HepG2 (cell line): ENCODE data around the gene SLC13A5. TPM values are rescaled to one million over a fixed set of nuclear protein-coding genes. Genes with fewer than 3 reads are reported as not detected.

Experiments used
- ATAC-seq: fragments of 200-7000 bp; cut with Tn5 transposase; 3 replicates; pipeline ENCODE4 v1.9.1; 2020; ENCODE audit warnings: mild to moderate bottlenecking, moderate library complexity
- BruUV-seq: library from RNA; stranded (reverse); fragments of 400-500 nt; replicated peaks from 2 replicates; lab custom pipeline; 2021; lab: Mats Ljungman, UMichigan
- CTCF ChIA-PET: fragments of 300-600 bp; formaldehyde crosslinking; extraction: SDS; loops from one replicate; lab custom pipeline; 2021; ENCODE audit warnings: low total read pairs, inconsistent platforms, low intra/inter-chr PET ratio; lab: Yijun Ruan, JAX
- POLR2A ChIA-PET: fragments of 350-600 bp; sonication (Branson Sonifier 250); formaldehyde crosslinking; loops from one replicate; lab custom pipeline; 2020; ENCODE audit warnings: antibody characterized with exemption, inconsistent platforms; lab: Yijun Ruan, JAX
- DNase-seq: peaks from one replicate; pipeline ENCODE4 v3.0.0-alpha.2; 2015; ENCODE audit warnings: low spot score
- FAIRE-seq: peaks from 3 replicates; lab custom pipeline; 2011; peaks lifted over from hg19 to GRCh38; lab: Jason Lieb, UNC
- H2AFZ ChIP-seq: one replicate; pipeline ENCODE4 v1.6.1; 2011; ENCODE audit warnings: low read length, inconsistent platforms
- H3K27ac ChIP-seq: fragments of 300-600 bp; 3 replicates; pipeline ENCODE4 v1.8.0; 2011; ENCODE audit warnings: mixed run types, mild to moderate bottlenecking, mixed read lengths, low read length, inconsistent platforms; ENCODE audit not compliant: insufficient read depth; ENCODE audit errors: extremely low read length
- H3K27me3 ChIP-seq, 2 experiments: fragments of 200-600 bp in 1 of 2; 2 replicates in 1 of 2; 3 replicates in 1 of 2; pipeline versions ENCODE4 v1.6.0 to v1.8.0; 2011; ENCODE audit warnings: low read length in 2 of 2, mild to moderate bottlenecking in 2 of 2, moderate library complexity in 2 of 2, inconsistent platforms in 1 of 2; ENCODE audit not compliant: insufficient read depth in 2 of 2, control insufficient read depth in 1 of 2
- H3K36me3 ChIP-seq, 2 experiments: fragments of 200-600 bp in 1 of 2; replicated peaks in 1 of 2; 2 replicates in 1 of 2; 3 replicates in 1 of 2; pipeline versions ENCODE4 v1.5.1 to v1.8.0; 2011; ENCODE audit warnings: low read length in 2 of 2, inconsistent platforms in 1 of 2; ENCODE audit not compliant: insufficient read depth in 2 of 2, control insufficient read depth in 1 of 2
- H3K4me1 ChIP-seq: 2 replicates; pipeline ENCODE4 v1.5.1; 2012; ENCODE audit warnings: low read length, inconsistent platforms; ENCODE audit not compliant: insufficient read depth
- H3K4me2 ChIP-seq: 2 replicates; pipeline ENCODE4 v1.6.0; 2011; ENCODE audit warnings: low read depth, low read length, inconsistent platforms
- H3K4me3 ChIP-seq, 3 experiments: fragments of 200-600 bp in 1 of 3; sonication (generic), shearing (Covaris generic) in 1 of 3; replicated peaks in 1 of 3; 2 replicates each; pipeline ENCODE4 v1.5.1; 2011 to 2016; ENCODE audit warnings: low read length in 3 of 3, inconsistent platforms in 2 of 3, low read depth in 2 of 3, mild to moderate bottlenecking in 2 of 3, control low read depth in 1 of 3, mixed read lengths in 1 of 3; ENCODE audit not compliant: insufficient read depth in 1 of 3
- H3K79me2 ChIP-seq: one replicate; pipeline ENCODE4 v1.6.1; 2011; ENCODE audit warnings: low read length, inconsistent platforms; ENCODE audit not compliant: insufficient read depth
- H3K9ac ChIP-seq: 2 replicates; pipeline ENCODE4 v1.6.0; 2011; ENCODE audit warnings: mild to moderate bottlenecking, low read depth, low read length, inconsistent platforms; ENCODE audit not compliant: insufficient read depth
- H3K9me3 ChIP-seq: 2 replicates; pipeline ENCODE4 v1.5.1; 2012; ENCODE audit warnings: mild to moderate bottlenecking, low read length
- H4K20me1 ChIP-seq: 2 replicates; pipeline ENCODE4 v1.6.0; 2011; ENCODE audit warnings: inconsistent platforms, mild to moderate bottlenecking, low read length, moderate library complexity; ENCODE audit not compliant: insufficient read depth
- DDIT3 ChIP-seq: sonication (generic); formaldehyde crosslinking; IDR thresholded peaks from 2 replicates; pipeline ENCODE4 v1.4.0; 2020; ENCODE audit warnings: mild to moderate bottlenecking, missing genetic modification reagents
- DZIP1 ChIP-seq: sonication (generic); formaldehyde crosslinking; IDR thresholded peaks from 2 replicates; pipeline ENCODE4 v1.5.0; 2020; ENCODE audit warnings: mild to moderate bottlenecking, missing genetic modification reagents
- ERF ChIP-seq: IDR thresholded peaks from 2 replicates; pipeline ENCODE4 v1.6.1; 2018; ENCODE audit warnings: missing biosample characterization, missing genetic modification reagents
- GATAD2A ChIP-seq: IDR thresholded peaks from 2 replicates; pipeline ENCODE4 v1.6.1; 2016
- GRHL1 ChIP-seq: sonication (generic); formaldehyde crosslinking; conservative IDR thresholded peaks from 2 replicates; pipeline ENCODE4 v1.8.0; 2022; ENCODE audit warnings: missing genetic modification reagents
- PAX8 ChIP-seq: sonication (generic); formaldehyde crosslinking; IDR thresholded peaks from 2 replicates; pipeline ENCODE4 v1.8.0; 2022; ENCODE audit warnings: mild to moderate bottlenecking, missing genetic modification reagents, borderline replicate concordance
- ZBED4 ChIP-seq: sonication (generic); formaldehyde crosslinking; IDR thresholded peaks from 2 replicates; pipeline ENCODE4 v1.4.0; 2020; ENCODE audit warnings: missing genetic modification reagents, borderline replicate concordance
- WGBS: methylation state at CpG from one replicate; pipeline ENCODE4 v1.1.6; 2017; ENCODE audit warnings: low lambda C conversion rate; 5-methylcytosine and 5-hydroxymethylcytosine counted together
- in situ Hi-C: cut with HindIII; loops from 2 replicates; pipeline ENCODE4 v1.10.0; 2017; ENCODE audit warnings: low pct_unique_long_range_greater_than_20kb; ENCODE audit not compliant: extremely low pct_ligation_motif_present
- intact Hi-C: fragments of 100-400 bp; cut with micrococcal nuclease; formaldehyde crosslinking; loops from one replicate; pipeline ENCODE4 v1.10.0; 2022; ENCODE audit not compliant: unreplicated experiment
- polyA plus RNA-seq, 8 experiments: library from polyadenylated mRNA; depleted of rRNA in 3 of 8; stranded (reverse) in 7 of 8; unstranded in 1 of 8; fragments of >200 nt; fragmentation: Illumina TruSeq in 4 of 8; extraction: Trizol in 4 of 8; gene quantifications; 2 replicates each; pipeline versions ENCODE4 v1.2.1 to v1.2.3, GENCODE V29; 2011 to 2016; ENCODE audit warnings: low read depth in 4 of 8, missing spikeins in 1 of 8, mixed read lengths in 1 of 8; ENCODE audit not compliant: insufficient read depth in 1 of 8
- total RNA-seq, 5 experiments: library from RNA; depleted of rRNA; stranded (reverse); fragments of >200 nt; fragmentation: Illumina TruSeq; extraction: Trizol; gene quantifications; 2 replicates each; pipeline ENCODE4 v1.2.3, GENCODE V29; 2016; ENCODE audit warnings: low read depth in 1 of 5
- TF ChIP-seq, protein P1 (sequence below): sonication (generic); formaldehyde crosslinking; IDR thresholded peaks from 2 replicates; pipeline ENCODE4 v1.5.0; 2020; ENCODE audit warnings: missing genetic modification reagents
- TF ChIP-seq, protein P2 (sequence below): sonication (generic); formaldehyde crosslinking; IDR thresholded peaks from 2 replicates; pipeline ENCODE4 v1.4.0; 2020; ENCODE audit warnings: missing genetic modification reagents, borderline replicate concordance
- TF ChIP-seq, protein P3 (sequence below), 2 experiments: fragments of 450-650 bp in 1 of 2; sonication (generic) in 1 of 2; formaldehyde crosslinking; IDR thresholded peaks; 2 replicates each; pipeline versions ENCODE4 v1.5.0 to v1.8.0; 2020 to 2022; ENCODE audit warnings: mild to moderate bottlenecking in 1 of 2, missing genetic modification reagents in 1 of 2

Gene SLC13A5
- total and polyA plus RNA-seq, 2 of the 13 experiments (the other 11 are each of a cell fraction or from before 2014, with no cell fraction given) = 42.8 to 310 TPM

DNA sequence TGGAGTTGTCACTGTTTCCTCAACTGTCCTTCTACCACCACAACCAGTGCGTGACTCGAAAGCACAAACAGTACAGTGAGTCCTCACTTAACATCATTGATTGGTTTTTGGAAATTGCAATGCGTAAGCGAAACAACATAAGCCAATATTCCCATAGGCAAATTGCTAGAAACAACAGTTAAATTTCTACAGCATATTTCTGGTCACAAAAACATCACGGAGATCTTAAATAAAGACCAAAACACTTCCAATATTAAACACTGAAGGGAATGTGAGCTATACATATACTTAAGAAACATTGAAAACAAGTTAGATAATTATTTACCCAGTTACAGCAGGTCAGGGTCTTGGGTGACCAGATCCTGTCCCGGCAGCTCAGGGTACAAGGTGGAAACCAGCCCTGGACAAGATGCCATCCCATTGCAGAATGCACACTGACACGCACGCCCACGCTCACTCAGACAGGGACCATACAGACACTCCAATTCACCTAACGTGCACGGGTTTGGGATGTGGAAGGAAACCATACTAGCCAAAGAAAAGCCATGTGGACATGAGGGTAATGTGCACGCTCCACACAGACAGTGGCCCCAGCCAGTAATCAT, 4.7 kb downstream of the SLC13A5 start:
- peak; percentile 66 for FAIRE-seq
- peak; percentile 75 for TF ChIP-seq GATAD2A (CRISPR knock-in tag)
- TF ChIP-seq GRHL1 (CRISPR knock-in tag) = no peak
- TF ChIP-seq, protein P1, sequence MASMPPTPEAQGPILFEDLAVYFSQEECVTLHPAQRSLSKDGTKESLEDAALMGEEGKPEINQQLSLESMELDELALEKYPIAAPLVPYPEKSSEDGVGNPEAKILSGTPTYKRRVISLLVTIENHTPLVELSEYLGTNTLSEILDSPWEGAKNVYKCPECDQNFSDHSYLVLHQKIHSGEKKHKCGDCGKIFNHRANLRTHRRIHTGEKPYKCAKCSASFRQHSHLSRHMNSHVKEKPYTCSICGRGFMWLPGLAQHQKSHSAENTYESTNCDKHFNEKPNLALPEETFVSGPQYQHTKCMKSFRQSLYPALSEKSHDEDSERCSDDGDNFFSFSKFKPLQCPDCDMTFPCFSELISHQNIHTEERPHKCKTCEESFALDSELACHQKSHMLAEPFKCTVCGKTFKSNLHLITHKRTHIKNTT (CRISPR knock-in tag) = no peak
- TF ChIP-seq, protein P2, sequence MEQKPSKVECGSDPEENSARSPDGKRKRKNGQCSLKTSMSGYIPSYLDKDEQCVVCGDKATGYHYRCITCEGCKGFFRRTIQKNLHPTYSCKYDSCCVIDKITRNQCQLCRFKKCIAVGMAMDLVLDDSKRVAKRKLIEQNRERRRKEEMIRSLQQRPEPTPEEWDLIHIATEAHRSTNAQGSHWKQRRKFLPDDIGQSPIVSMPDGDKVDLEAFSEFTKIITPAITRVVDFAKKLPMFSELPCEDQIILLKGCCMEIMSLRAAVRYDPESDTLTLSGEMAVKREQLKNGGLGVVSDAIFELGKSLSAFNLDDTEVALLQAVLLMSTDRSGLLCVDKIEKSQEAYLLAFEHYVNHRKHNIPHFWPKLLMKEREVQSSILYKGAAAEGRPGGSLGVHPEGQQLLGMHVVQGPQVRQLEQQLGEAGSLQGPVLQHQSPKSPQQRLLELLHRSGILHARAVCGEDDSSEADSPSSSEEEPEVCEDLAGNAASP (CRISPR knock-in tag) = peak; percentile 32; the same call in 1 of the 2 replicates
- TF ChIP-seq PAX8 = no peak
- TF ChIP-seq DZIP1 (CRISPR knock-in tag) = no peak
- TF ChIP-seq ERF = 0 out of 2 replicates have a peak, but pooled peaks have one; percentile 32
- TF ChIP-seq ZBED4 (CRISPR knock-in tag) = no peak
- TF ChIP-seq, protein P3, sequence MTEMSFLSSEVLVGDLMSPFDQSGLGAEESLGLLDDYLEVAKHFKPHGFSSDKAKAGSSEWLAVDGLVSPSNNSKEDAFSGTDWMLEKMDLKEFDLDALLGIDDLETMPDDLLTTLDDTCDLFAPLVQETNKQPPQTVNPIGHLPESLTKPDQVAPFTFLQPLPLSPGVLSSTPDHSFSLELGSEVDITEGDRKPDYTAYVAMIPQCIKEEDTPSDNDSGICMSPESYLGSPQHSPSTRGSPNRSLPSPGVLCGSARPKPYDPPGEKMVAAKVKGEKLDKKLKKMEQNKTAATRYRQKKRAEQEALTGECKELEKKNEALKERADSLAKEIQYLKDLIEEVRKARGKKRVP (CRISPR knock-in tag; IDR thresholded peaks at IDR 0.05) = no peak
- TF ChIP-seq DDIT3 = no peak

More for the DNA sequence above, 4.7 kb downstream of the SLC13A5 start:
- intact Hi-C loops (no loop called here), in situ Hi-C loops (no loop called here)
- no peaks in the 10 kb centered on the region for H3K9me3 ChIP-seq
- H4K20me1 ChIP-seq = no peaks in the 10 kb centered on the region
- H3K36me3 ChIP-seq = peaks cover 10 to 11% of the 10 kb centered on the region in 2 experiments
- ATAC-seq = no peak
- 56% methylated on average over 9 of the region's 12 CpGs for WGBS
- no peak overlapping the region for H3K9ac ChIP-seq
- no peak overlapping the region for H2AFZ ChIP-seq
- DNase-seq = no peak
- peak overlapping the region; percentile 93 for H3K4me2 ChIP-seq
- CTCF ChIA-PET = no interaction called here
- POLR2A ChIA-PET = interaction anchor here (1.4 kb wide), 1 partner anchor 9 kb away, joined by 19 read pairs; no protein-coding TSS in a partner anchor
- H3K27ac ChIP-seq = peak overlapping the region; percentile 48
- BruUV-seq = no TSS peak
- H3K27me3 ChIP-seq = no peaks in the 10 kb centered on the region; a peak in 1 of 5 replicates
- peaks cover 87% of the 10 kb centered on the region for H3K4me1 ChIP-seq
- no peak overlapping the region; a peak in 1 of 6 replicates for H3K4me3 ChIP-seq
- peaks cover 49% of the 10 kb centered on the region for H3K79me2 ChIP-seq
